Activated naive CD8-positive, alpha-beta T cell treated with anti-CD3 and anti-CD28 coated beads, Interleukin-2, amount 10 ng/mL, durations not matched to agents 7 days and 5 days (primary cell): Measurements from ENCODE around the gene ANKRD17. TPM values are rescaled to one million over a fixed set of nuclear protein-coding genes. Genes with fewer than 3 reads are reported as not detected.

Experiments
- ATAC-seq: fragments of 150-1000 bp; cut with Tn5 transposase; one replicate; pipeline ENCODE4 v1.10.0; 2021; ENCODE audit warnings: low read depth, moderate library complexity
- POLR2A ChIA-PET: fragments of 350-600 bp; sonication (Branson Sonifier 250); formaldehyde crosslinking; loops from one replicate; lab custom pipeline; 2021; ENCODE audit warnings: antibody characterized with exemption; lab: Charles Lee
- DNase-seq: peaks from one replicate; pipeline ENCODE4 v3.0.0; 2021
- H3K27ac Mint-ChIP-seq: one replicate; pipeline ENCODE4 v1.8.0; 2022; ENCODE audit warnings: mild to moderate bottlenecking, mixed read lengths
- H3K27me3 Mint-ChIP-seq: one replicate; pipeline ENCODE4 v1.8.0; 2022; ENCODE audit warnings: mild to moderate bottlenecking, moderate library complexity, mixed read lengths
- H3K36me3 Mint-ChIP-seq: one replicate; pipeline ENCODE4 v1.8.0; 2021; ENCODE audit warnings: mild to moderate bottlenecking, mixed read lengths
- H3K4me1 Mint-ChIP-seq: one replicate; pipeline ENCODE4 v1.8.0; 2021; ENCODE audit warnings: mixed read lengths
- H3K4me3 Mint-ChIP-seq: one replicate; pipeline ENCODE4 v1.8.0; 2022; ENCODE audit warnings: mild to moderate bottlenecking, moderate library complexity, mixed read lengths
- H3K9me3 Mint-ChIP-seq: one replicate; pipeline ENCODE4 v1.8.0; 2021; ENCODE audit warnings: mixed read lengths
- total RNA-seq, 2 experiments: library from RNA; stranded (reverse); gene quantifications; one replicate each; pipeline ENCODE4 v1.2.3, GENCODE V29; 2021

The ANKRD17 gene
- total RNA-seq, 2 experiments from 2014 or later, result 49.8 to 53.0 TPM

- Mint-ChIP-seq H3K36me3 (peaks cover 9% of the 10 kb centered on the region), H3K4me3 (no peak overlapping the region), H3K27ac (no peak overlapping the region), H3K27me3 (no peaks in the 10 kb centered on the region), H3K4me1 (no peaks in the 10 kb centered on the region), H3K9me3 (no peaks in the 10 kb centered on the region)
- POLR2A ChIA-PET, result no interaction called here
- peak; percentile 75 for ATAC-seq
- DNase-seq, result no peak
These were observed 130.7 kb downstream of the ANKRD17 start for GRCh38 chr4:73127839-73128453.

GRCh38 chr4:73109493-73109892, 149.1 kb downstream of the ANKRD17 start:
- Mint-ChIP-seq H3K27ac (no peak overlapping the region), H3K4me3 (no peak overlapping the region), H3K9me3 (no peaks in the 10 kb centered on the region), H3K27me3 (no peaks in the 10 kb centered on the region), H3K4me1 (peaks cover 5% of the 10 kb centered on the region), H3K36me3 (peaks cover 16% of the 10 kb centered on the region)
- POLR2A ChIA-PET, result no interaction called here
- DNase-seq (no peak), ATAC-seq (no peak)

- ATAC-seq (no peak), DNase-seq (no peak)
- Mint-ChIP-seq H3K9me3 (no peaks in the 10 kb centered on the region), H3K27me3 (no peaks in the 10 kb centered on the region), H3K4me1 (peaks cover 7% of the 10 kb centered on the region), H3K36me3 (peaks cover 16% of the 10 kb centered on the region), H3K27ac (no peak overlapping the region), H3K4me3 (no peak overlapping the region)
- POLR2A ChIA-PET, result no interaction called here
These were observed 153.9 kb downstream of the ANKRD17 start for GRCh38 chr4:73104695-73105094.

GRCh38 chr4:73103799-73104503, 154.6 kb downstream of the ANKRD17 start:
- no peaks in the 10 kb centered on the region for H3K27me3 Mint-ChIP-seq
- ATAC-seq (no peak), DNase-seq (no peak)
- POLR2A ChIA-PET, result no interaction called here
- H3K9me3 Mint-ChIP-seq, result no peaks in the 10 kb centered on the region
- H3K4me3 Mint-ChIP-seq, result no peak overlapping the region
- peak overlapping the region; percentile 44 for H3K27ac Mint-ChIP-seq
- peaks cover 7% of the 10 kb centered on the region for H3K4me1 Mint-ChIP-seq
- H3K36me3 Mint-ChIP-seq, result peaks cover 16% of the 10 kb centered on the region

- H3K9me3 Mint-ChIP-seq, result no peaks in the 10 kb centered on the region
- ATAC-seq, result no peak
- POLR2A ChIA-PET, result no interaction called here
- H3K4me1 Mint-ChIP-seq, result peaks cover 1% of the 10 kb centered on the region
- DNase-seq, result no peak
- no peak overlapping the region for H3K4me3 Mint-ChIP-seq
- peak overlapping the region; percentile 30 for H3K27ac Mint-ChIP-seq
- no peaks in the 10 kb centered on the region for H3K27me3 Mint-ChIP-seq
- H3K36me3 Mint-ChIP-seq, result peaks cover 6% of the 10 kb centered on the region
These were observed 159.5 kb downstream of the ANKRD17 start for GRCh38 chr4:73099143-73099542.

GRCh38 chr4:73098713-73099112, 159.9 kb downstream of the ANKRD17 start:
- Mint-ChIP-seq H3K9me3 (no peaks in the 10 kb centered on the region), H3K27ac (no peak overlapping the region), H3K4me3 (no peak overlapping the region), H3K36me3 (peaks cover 6% of the 10 kb centered on the region), H3K4me1 (no peaks in the 10 kb centered on the region), H3K27me3 (no peaks in the 10 kb centered on the region)
- no peak for DNase-seq
- no peak for ATAC-seq
- POLR2A ChIA-PET, result no interaction called here

- H3K27ac Mint-ChIP-seq, result no peak overlapping the region
- POLR2A ChIA-PET, result no interaction called here
- DNase-seq (no peak), ATAC-seq (no peak)
- H3K4me1 Mint-ChIP-seq, result no peaks in the 10 kb centered on the region
- no peaks in the 10 kb centered on the region for H3K9me3 Mint-ChIP-seq
- peaks cover 6% of the 10 kb centered on the region for H3K36me3 Mint-ChIP-seq
- H3K4me3 Mint-ChIP-seq, result no peak overlapping the region
- H3K27me3 Mint-ChIP-seq, result no peaks in the 10 kb centered on the region
These were observed 160.6 kb downstream of the ANKRD17 start for GRCh38 chr4:73098016-73098415.

- no peaks in the 10 kb centered on the region for H3K9me3 Mint-ChIP-seq
- H3K36me3 Mint-ChIP-seq, result peaks cover 23% of the 10 kb centered on the region
- no peaks in the 10 kb centered on the region for H3K27me3 Mint-ChIP-seq
- no peak overlapping the region for H3K27ac Mint-ChIP-seq
- POLR2A ChIA-PET, result no interaction called here
- H3K4me3 Mint-ChIP-seq, result no peak overlapping the region
- ATAC-seq, result no peak
- DNase-seq, result no peak
- H3K4me1 Mint-ChIP-seq, result peaks cover 2% of the 10 kb centered on the region
These were observed 165.7 kb downstream of the ANKRD17 start for GRCh38 chr4:73092868-73093267.

GRCh38 chr4:73090738-73091137, 167.9 kb downstream of the ANKRD17 start:
- POLR2A ChIA-PET, result no interaction called here
- H3K27ac Mint-ChIP-seq, result no peak overlapping the region
- peaks cover 28% of the 10 kb centered on the region for H3K36me3 Mint-ChIP-seq
- ATAC-seq, result no peak
- H3K4me1 Mint-ChIP-seq, result peaks cover 8% of the 10 kb centered on the region
- H3K9me3 Mint-ChIP-seq, result no peaks in the 10 kb centered on the region
- no peaks in the 10 kb centered on the region for H3K27me3 Mint-ChIP-seq
- no peak overlapping the region for H3K4me3 Mint-ChIP-seq
- no peak for DNase-seq

GRCh38 chr4:73087871-73088270, 170.7 kb downstream of the ANKRD17 start:
- Mint-ChIP-seq H3K4me3 (no peak overlapping the region), H3K27ac (no peak overlapping the region), H3K27me3 (no peaks in the 10 kb centered on the region), H3K36me3 (peaks cover 34% of the 10 kb centered on the region), H3K9me3 (no peaks in the 10 kb centered on the region), H3K4me1 (peaks cover 8% of the 10 kb centered on the region)
- POLR2A ChIA-PET, result no interaction called here
- ATAC-seq, result no peak
- DNase-seq, result no peak

GRCh38 chr4:73086095-73086868, 172.3 kb downstream of the ANKRD17 start:
- POLR2A ChIA-PET, result interaction anchor here (1.5 kb wide), 1 partner anchor 173 kb away, joined by 4 read pairs; the partner anchor contains the start of gene ANKRD17
- H3K4me3 Mint-ChIP-seq, result peak overlapping the region; percentile 72
- peaks cover 32% of the 10 kb centered on the region for H3K36me3 Mint-ChIP-seq
- ATAC-seq (peak; percentile 68), DNase-seq (no peak)
- H3K27me3 Mint-ChIP-seq, result no peaks in the 10 kb centered on the region
- H3K9me3 Mint-ChIP-seq, result no peaks in the 10 kb centered on the region
- peaks cover 7% of the 10 kb centered on the region for H3K4me1 Mint-ChIP-seq
- H3K27ac Mint-ChIP-seq, result peak overlapping the region; percentile 78

GRCh38 chr4:73080789-73081188, 177.8 kb downstream of the ANKRD17 start:
- Mint-ChIP-seq H3K9me3 (no peaks in the 10 kb centered on the region), H3K27me3 (no peaks in the 10 kb centered on the region), H3K27ac (no peak overlapping the region), H3K36me3 (peaks cover 30% of the 10 kb centered on the region), H3K4me3 (no peak overlapping the region), H3K4me1 (peaks cover 4% of the 10 kb centered on the region)
- DNase-seq, result no peak
- POLR2A ChIA-PET, result interaction anchor here (0.9 kb wide), 1 partner anchor 10 kb away, joined by 3 read pairs; no protein-coding TSS in a partner anchor
- no peak for ATAC-seq

GRCh38 chr4:73075832-73076231, 182.8 kb downstream of the ANKRD17 start:
- ATAC-seq, result no peak
- Mint-ChIP-seq H3K4me1 (peaks cover 2% of the 10 kb centered on the region), H3K36me3 (peaks cover 17% of the 10 kb centered on the region), H3K27ac (no peak overlapping the region), H3K9me3 (no peaks in the 10 kb centered on the region), H3K27me3 (no peaks in the 10 kb centered on the region), H3K4me3 (no peak overlapping the region)
- DNase-seq, result no peak
- POLR2A ChIA-PET, result no interaction called here
